GM23248 (cell line): ENCODE measurements around the gene SPOCK2. TPM values are rescaled to one million over a fixed set of nuclear protein-coding genes. Genes with fewer than 3 reads are reported as not detected.

ENCODE experiments used
- DNase-seq: peaks from one replicate; pipeline ENCODE4 v3.0.0-alpha.2; 2015
- H2AFZ ChIP-seq: fragments of 200-600 bp; sonication (generic); 2 replicates; pipeline ENCODE4 v1.6.1; 2016; ENCODE audit warnings: antibody characterized with exemption
- H3F3A ChIP-seq: fragments of 200-600 bp; sonication (generic); 2 replicates; pipeline ENCODE4 v1.6.1; 2016; ENCODE audit warnings: mild to moderate bottlenecking, antibody characterized with exemption, mixed run types; ENCODE audit not compliant: insufficient read depth
- H3K27ac ChIP-seq: fragments of 200-600 bp; sonication (generic); 2 replicates; pipeline ENCODE4 v1.5.1; 2016; ENCODE audit warnings: mild to moderate bottlenecking
- H3K27me3 ChIP-seq: fragments of 200-600 bp; sonication (generic); replicated peaks from 2 replicates; pipeline ENCODE4 v1.6.1; 2016; ENCODE audit warnings: mild to moderate bottlenecking; ENCODE audit not compliant: insufficient read depth
- H3K36me3 ChIP-seq: fragments of 200-600 bp; sonication (generic); 2 replicates; pipeline ENCODE4 v1.6.1; 2016; ENCODE audit warnings: low read depth, mild to moderate bottlenecking
- H3K4me1 ChIP-seq: fragments of 200-600 bp; sonication (generic); 2 replicates; pipeline ENCODE4 v1.6.1; 2016; ENCODE audit warnings: mild to moderate bottlenecking; ENCODE audit not compliant: insufficient read depth
- H3K4me2 ChIP-seq: fragments of 200-600 bp; sonication (generic); one replicate; pipeline ENCODE4 v1.6.1; 2016; ENCODE audit warnings: mild to moderate bottlenecking; ENCODE audit not compliant: unreplicated experiment
- H3K4me3 ChIP-seq: fragments of 200-600 bp; sonication (generic); 2 replicates; pipeline ENCODE4 v1.5.1; 2016; ENCODE audit warnings: mild to moderate bottlenecking
- H3K79me2 ChIP-seq: fragments of 200-600 bp; sonication (generic); 2 replicates; pipeline ENCODE4 v1.6.1; 2016; ENCODE audit warnings: mild to moderate bottlenecking; ENCODE audit not compliant: insufficient read depth
- H3K9ac ChIP-seq: fragments of 200-600 bp; sonication (generic); 2 replicates; pipeline ENCODE4 v1.6.1; 2016; ENCODE audit warnings: mild to moderate bottlenecking
- H3K9me2 ChIP-seq: fragments of 200-600 bp; sonication (generic); 2 replicates; pipeline ENCODE4 v1.6.1; 2016; ENCODE audit warnings: mixed run types, mild to moderate bottlenecking, moderate library complexity; ENCODE audit not compliant: insufficient read depth
- H3K9me3 ChIP-seq: fragments of 200-600 bp; sonication (generic); one replicate; pipeline ENCODE4 v1.6.1; 2017; ENCODE audit warnings: low read depth
- H4K20me1 ChIP-seq: fragments of 200-600 bp; sonication (generic); 2 replicates; pipeline ENCODE4 v1.6.0; 2016; ENCODE audit not compliant: insufficient read depth
- EZH2 ChIP-seq: fragments of 200-600 bp; sonication (generic); IDR thresholded peaks from 2 replicates; pipeline ENCODE4 v1.6.1; 2018; ENCODE audit warnings: antibody characterized with exemption, mild to moderate bottlenecking; ENCODE audit not compliant: insufficient read depth, poor library complexity, severe bottlenecking
- EZH2phosphoT487 ChIP-seq: fragments of 200-600 bp; sonication (generic); IDR thresholded peaks from 2 replicates; pipeline ENCODE4 v1.6.1; 2018; ENCODE audit warnings: antibody characterized with exemption, moderate library complexity, mild to moderate bottlenecking, low read depth; ENCODE audit not compliant: insufficient read depth
- WGBS, 2 experiments: methylation state at CpG; one replicate each; pipeline ENCODE4 v1.1.6; 2015 to 2017; ENCODE audit warnings: low lambda C conversion rate in 2 of 2, low coverage in 1 of 2; ENCODE audit errors: missing lambda C conversion rate in 2 of 2; 5-methylcytosine and 5-hydroxymethylcytosine counted together
- in situ Hi-C: fragments of 300-500 bp; cut with MboI; formaldehyde crosslinking; loops from 2 replicates; pipeline ENCODE4 v1.15.0; 2020
- polyA plus RNA-seq: library from polyadenylated mRNA; unstranded; fragments of >200 nt; fragmentation: Nextera tagmentation; extraction: Ambion mirVana; gene quantifications from 2 replicates; pipeline ENCODE4 v1.2.1, GENCODE V29; 2016
- total RNA-seq: library from RNA; depleted of rRNA; stranded (reverse); fragments of >200 nt; shearing (Covaris generic); gene quantifications from 2 replicates; pipeline ENCODE4 v1.2.3, GENCODE V29; 2014

SPOCK2 gene
- total and polyA plus RNA-seq, 2 experiments from 2014 or later: 0.04 TPM; not detected in 1

DNA sequence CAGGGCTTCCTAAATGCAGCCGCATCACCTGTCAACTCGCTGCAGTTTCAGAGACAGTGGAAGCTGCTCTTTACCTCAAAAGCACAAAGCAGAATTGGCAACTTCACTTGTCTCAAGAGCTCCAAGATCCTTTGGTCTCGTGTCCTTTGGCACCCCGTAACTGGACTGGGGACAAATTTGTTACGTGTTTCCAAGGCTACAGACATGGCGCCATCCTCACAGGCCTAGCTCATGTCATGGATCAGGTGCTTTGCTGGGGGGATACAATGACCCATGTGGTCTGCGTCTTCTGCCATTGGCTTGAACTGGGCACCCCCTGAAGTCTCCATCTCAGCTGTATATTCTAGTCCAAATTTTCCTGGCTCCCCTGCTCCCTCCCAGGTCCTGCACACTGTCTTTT lies 75.6 kb downstream of the SPOCK2 start:
- peaks cover 33% of the 10 kb centered on the region for H3K4me1 ChIP-seq
- in situ Hi-C loops: no loop called here
- no peak overlapping the region for H2AFZ ChIP-seq
- H3K79me2 ChIP-seq: peaks cover 32% of the 10 kb centered on the region
- no peak overlapping the region for H3K27ac ChIP-seq
- no peaks in the 10 kb centered on the region for H3K9me2 ChIP-seq
- WGBS, 2 experiments: 78 to 80% methylated on average over 7 of the region's 7 CpGs
- H3K4me3 ChIP-seq: no peak overlapping the region
- H4K20me1 ChIP-seq: no peaks in the 10 kb centered on the region
- DNase-seq: no peak
- peaks cover 12% of the 10 kb centered on the region for H3K36me3 ChIP-seq
- TF ChIP-seq EZH2 (no peak), EZH2phosphoT487 (no peak)
- no peaks in the 10 kb centered on the region for H3K27me3 ChIP-seq
- no peaks in the 10 kb centered on the region for H3K9me3 ChIP-seq
- H3K4me2 ChIP-seq: no peak overlapping the region
- peaks cover 28% of the 10 kb centered on the region for H3F3A ChIP-seq
- H3K9ac ChIP-seq: no peak overlapping the region

DNA sequence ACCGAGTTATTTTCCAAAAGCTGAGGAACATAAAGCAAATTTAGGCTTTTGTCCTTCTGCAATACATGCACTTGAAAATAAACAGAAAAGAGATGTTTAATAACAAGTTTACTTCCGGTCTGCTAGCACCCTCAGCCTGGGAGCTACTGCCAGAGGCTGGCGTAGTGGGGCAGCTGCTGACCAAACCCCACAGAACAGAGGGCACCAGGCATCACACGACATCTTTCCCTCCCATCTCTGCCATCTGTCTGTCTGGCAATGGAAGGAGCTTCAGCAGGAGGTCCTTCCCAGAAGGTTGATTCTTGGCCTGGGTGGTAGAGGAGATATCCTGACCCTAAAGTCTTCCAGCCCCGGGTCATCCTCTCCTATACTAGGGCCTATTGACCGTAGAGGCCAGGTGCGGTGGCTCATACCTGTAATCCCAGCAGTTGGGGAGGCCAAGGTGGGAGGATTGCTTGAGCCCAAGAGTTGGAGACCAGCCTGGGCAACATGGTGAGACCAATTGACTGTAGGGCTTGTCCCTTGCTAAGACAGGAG lies 76.3 kb downstream of the SPOCK2 start:
- no peak overlapping the region for H2AFZ ChIP-seq
- H3K36me3 ChIP-seq: peaks cover 12% of the 10 kb centered on the region
- TF ChIP-seq EZH2: no peak
- H3K9ac ChIP-seq: no peak overlapping the region
- 90 to 94% methylated on average over 7 of the region's 7 CpGs for WGBS, 2 experiments
- no peaks in the 10 kb centered on the region for H3K9me3 ChIP-seq
- peaks cover 28% of the 10 kb centered on the region for H3F3A ChIP-seq
- H3K79me2 ChIP-seq: peaks cover 38% of the 10 kb centered on the region
- peaks cover 27% of the 10 kb centered on the region for H3K4me1 ChIP-seq
- no peaks in the 10 kb centered on the region for H3K27me3 ChIP-seq
- in situ Hi-C loops: no loop called here
- no peak overlapping the region for H3K4me2 ChIP-seq
- H3K4me3 ChIP-seq: no peak overlapping the region
- no peaks in the 10 kb centered on the region for H4K20me1 ChIP-seq
- no peaks in the 10 kb centered on the region for H3K9me2 ChIP-seq
- no peak overlapping the region for H3K27ac ChIP-seq
- no peak for DNase-seq

DNA sequence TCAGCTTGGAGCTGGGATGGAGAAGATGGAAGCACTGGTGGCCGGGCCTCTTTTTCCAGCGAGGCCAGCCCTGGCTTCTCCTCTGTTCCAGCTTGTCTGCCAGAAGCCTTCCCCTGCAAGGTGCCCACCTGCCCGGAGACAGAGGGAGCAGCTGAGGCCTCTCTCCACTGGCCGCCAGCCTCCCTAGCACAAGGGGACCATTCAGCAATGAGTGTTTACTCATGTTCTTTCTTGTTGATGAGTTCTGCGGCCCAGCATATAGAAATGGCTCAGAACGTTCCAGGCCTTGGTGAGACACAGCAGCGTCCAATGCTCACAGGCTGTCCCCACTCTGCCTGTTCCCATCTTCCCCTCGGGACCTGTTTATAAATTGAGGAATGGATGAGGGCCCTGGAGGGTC lies 76.9 kb downstream of the SPOCK2 start:
- peaks cover 42% of the 10 kb centered on the region for H3K79me2 ChIP-seq
- no peaks in the 10 kb centered on the region for H3K27me3 ChIP-seq
- WGBS, 2 experiments: 89 to 92% methylated on average over 8 of the region's 8 CpGs
- no peaks in the 10 kb centered on the region for H4K20me1 ChIP-seq
- H2AFZ ChIP-seq: no peak overlapping the region
- no peak for DNase-seq
- no peak for TF ChIP-seq EZH2
- TF ChIP-seq EZH2phosphoT487: no peak
- H3K9me2 ChIP-seq: no peaks in the 10 kb centered on the region
- no peaks in the 10 kb centered on the region for H3K9me3 ChIP-seq
- peaks cover 25% of the 10 kb centered on the region for H3F3A ChIP-seq
- no peak overlapping the region for H3K4me2 ChIP-seq
- H3K9ac ChIP-seq: no peak overlapping the region
- peaks cover 12% of the 10 kb centered on the region for H3K36me3 ChIP-seq
- H3K4me3 ChIP-seq: no peak overlapping the region
- in situ Hi-C loops: no loop called here
- H3K4me1 ChIP-seq: peaks cover 25% of the 10 kb centered on the region
- H3K27ac ChIP-seq: no peak overlapping the region

DNA sequence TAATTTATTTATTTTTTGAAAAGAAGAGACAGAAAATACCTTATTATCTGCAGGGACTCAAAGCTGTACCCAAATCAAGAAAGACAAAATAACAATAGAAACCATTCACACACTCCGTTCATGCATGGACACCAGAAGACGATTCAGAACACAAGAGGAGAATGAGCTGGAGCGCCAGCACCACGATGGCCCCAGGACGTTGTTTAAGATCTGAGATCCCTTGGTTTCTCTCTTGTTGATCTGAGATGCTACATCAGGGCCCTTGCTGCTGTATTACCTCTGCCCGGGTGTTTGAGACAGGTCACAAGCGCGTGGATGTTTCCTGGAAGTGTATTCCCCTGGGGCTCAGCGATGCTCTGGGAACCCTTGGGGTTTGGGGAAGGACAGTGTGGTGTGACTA lies 77.3 kb downstream of the SPOCK2 start:
- no peak overlapping the region for H3K27ac ChIP-seq
- TF ChIP-seq EZH2phosphoT487 (no peak), EZH2 (no peak)

More for the DNA sequence above, 77.3 kb downstream of the SPOCK2 start:
- in situ Hi-C loops: no loop called here
- Histone ChIP-seq H4K20me1 (no peaks in the 10 kb centered on the region), H3K9me2 (no peaks in the 10 kb centered on the region), H3K9me3 (no peaks in the 10 kb centered on the region), H2AFZ (no peak overlapping the region), H3K4me1 (peaks cover 25% of the 10 kb centered on the region), H3K4me3 (no peak overlapping the region), H3K79me2 (peaks cover 47% of the 10 kb centered on the region), H3F3A (peaks cover 23% of the 10 kb centered on the region), H3K27me3 (no peaks in the 10 kb centered on the region), H3K36me3 (peaks cover 12% of the 10 kb centered on the region), H3K9ac (no peak overlapping the region), H3K4me2 (no peak overlapping the region)
- DNase-seq: no peak
- 87 to 88% methylated on average over 9 of the region's 9 CpGs for WGBS, 2 experiments
